Thyroid gland (tissue), 4 donors: ENCODE measurements around the gene AFM.

Experiments
- POLR2A ChIP-seq, 2 donors: fragments of 450-650 bp; IDR thresholded peaks; one replicate each; pipeline ENCODE4 v1.6.1; 2017; ENCODE audit warnings: antibody characterized with exemption in 2 of 2, mild to moderate bottlenecking in 2 of 2, moderate library complexity in 1 of 2
- TF ChIP-seq, protein P1 (sequence below), 6 experiments: fragments of 200-600 bp in 3 of 6; fragments of 450-650 bp in 3 of 6; sonication (generic) in 3 of 6; IDR thresholded peaks; one replicate each; pipeline ENCODE4 v1.5.1; 2016 to 2019; ENCODE audit warnings: antibody characterized with exemption in 6 of 6, mild to moderate bottlenecking in 2 of 6, inconsistent platforms in 1 of 6, moderate library complexity in 1 of 6

DNA sequence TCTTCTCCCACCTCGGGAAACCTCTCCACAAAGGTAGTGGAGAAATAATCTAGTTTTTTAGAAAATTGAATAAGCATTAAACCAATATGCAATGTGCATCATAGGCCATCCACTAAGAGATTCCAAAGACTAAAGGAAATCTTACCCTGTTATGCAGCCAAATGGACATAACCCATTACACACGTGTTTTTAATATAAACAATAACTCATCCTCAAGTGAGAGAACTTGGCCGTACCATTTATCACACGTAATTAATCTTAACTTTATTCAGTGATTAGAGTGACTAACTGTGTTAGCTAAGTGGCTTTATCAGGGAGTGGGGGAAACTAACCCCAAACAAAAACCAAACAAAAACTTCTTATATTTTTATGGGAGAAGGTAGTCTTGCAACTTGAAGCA lies 57.8 kb downstream of the AFM start:
- TF ChIP-seq, protein P1, sequence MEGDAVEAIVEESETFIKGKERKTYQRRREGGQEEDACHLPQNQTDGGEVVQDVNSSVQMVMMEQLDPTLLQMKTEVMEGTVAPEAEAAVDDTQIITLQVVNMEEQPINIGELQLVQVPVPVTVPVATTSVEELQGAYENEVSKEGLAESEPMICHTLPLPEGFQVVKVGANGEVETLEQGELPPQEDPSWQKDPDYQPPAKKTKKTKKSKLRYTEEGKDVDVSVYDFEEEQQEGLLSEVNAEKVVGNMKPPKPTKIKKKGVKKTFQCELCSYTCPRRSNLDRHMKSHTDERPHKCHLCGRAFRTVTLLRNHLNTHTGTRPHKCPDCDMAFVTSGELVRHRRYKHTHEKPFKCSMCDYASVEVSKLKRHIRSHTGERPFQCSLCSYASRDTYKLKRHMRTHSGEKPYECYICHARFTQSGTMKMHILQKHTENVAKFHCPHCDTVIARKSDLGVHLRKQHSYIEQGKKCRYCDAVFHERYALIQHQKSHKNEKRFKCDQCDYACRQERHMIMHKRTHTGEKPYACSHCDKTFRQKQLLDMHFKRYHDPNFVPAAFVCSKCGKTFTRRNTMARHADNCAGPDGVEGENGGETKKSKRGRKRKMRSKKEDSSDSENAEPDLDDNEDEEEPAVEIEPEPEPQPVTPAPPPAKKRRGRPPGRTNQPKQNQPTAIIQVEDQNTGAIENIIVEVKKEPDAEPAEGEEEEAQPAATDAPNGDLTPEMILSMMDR (IDR thresholded peaks at IDR 0.05): no peak
- TF ChIP-seq POLR2A (IDR thresholded peaks at IDR 0.05): no peak
